RPMI7951 (cell line): ENCODE results near the gene NOS1AP. TPM values are rescaled to one million over a fixed set of nuclear protein-coding genes. Genes with fewer than 3 reads are reported as not detected.

Source experiments
- DNase-seq: peaks from one replicate; pipeline ENCODE4 v3.0.0-alpha.2; 2012; ENCODE audit warnings: low read depth
- total RNA-seq: library from RNA; depleted of rRNA; stranded (reverse); fragments of >200 nt; shearing (Covaris generic); gene quantifications from 2 replicates; pipeline ENCODE4 v1.2.3, GENCODE V29; 2014

The NOS1AP gene
- total RNA-seq, 1 experiment from 2014 or later: not detected

- no peak for DNase-seq
These were observed 312.7 kb downstream of the NOS1AP start for GRCh38 chr1:162381941-162382750.

GRCh38 chr1:162383091-162383490, 313.6 kb downstream of the NOS1AP start:
- no peak for DNase-seq

- no peak for DNase-seq
These were observed 314.0 kb downstream of the NOS1AP start for GRCh38 chr1:162383516-162383915.

GRCh38 chr1:162384116-162384515, 314.6 kb downstream of the NOS1AP start:
- no peak for DNase-seq

GRCh38 chr1:162384601-162385279, 315.2 kb downstream of the NOS1AP start:
- DNase-seq: no peak

- no peak for DNase-seq
These were observed 315.8 kb downstream of the NOS1AP start for GRCh38 chr1:162385280-162385623.

- DNase-seq: no peak
These were observed 316.2 kb downstream of the NOS1AP start for GRCh38 chr1:162385702-162386101.

GRCh38 chr1:162386292-162387225, 317.1 kb downstream of the NOS1AP start:
- no peak for DNase-seq

GRCh38 chr1:162387226-162388082, 318.0 kb downstream of the NOS1AP start:
- no peak for DNase-seq

- no peak for DNase-seq
These were observed 318.6 kb downstream of the NOS1AP start for GRCh38 chr1:162388083-162388594.

- DNase-seq: no peak
These were observed 319.1 kb downstream of the NOS1AP start for GRCh38 chr1:162388615-162389014.

- peak; percentile 72 for DNase-seq
These were observed 319.7 kb downstream of the NOS1AP start for GRCh38 chr1:162389021-162389818.

- DNase-seq: no peak
These were observed 320.5 kb downstream of the NOS1AP start for GRCh38 chr1:162389971-162390370.

GRCh38 chr1:162390396-162391185, 321.1 kb downstream of the NOS1AP start:
- DNase-seq: no peak

GRCh38 chr1:162391790-162392563, 322.5 kb downstream of the NOS1AP start:
- DNase-seq: no peak

- DNase-seq: no peak
These were observed 326.9 kb downstream of the NOS1AP start for GRCh38 chr1:162396201-162396906.

GRCh38 chr1:162397039-162397448, 327.6 kb downstream of the NOS1AP start:
- no peak for DNase-seq
